ENCODE data around the gene BAIAP2L2. TPM values are rescaled to one million over a fixed set of nuclear protein-coding genes. Genes with fewer than 3 reads are reported as not detected.
A peak's percentile ranks its signal among the peaks of the same experiment; 100 is the strongest.

The BAIAP2L2 gene
- total RNA-seq, 2 donors from 2014 or later, result 0.66 to 4.4 TPM

DNA sequence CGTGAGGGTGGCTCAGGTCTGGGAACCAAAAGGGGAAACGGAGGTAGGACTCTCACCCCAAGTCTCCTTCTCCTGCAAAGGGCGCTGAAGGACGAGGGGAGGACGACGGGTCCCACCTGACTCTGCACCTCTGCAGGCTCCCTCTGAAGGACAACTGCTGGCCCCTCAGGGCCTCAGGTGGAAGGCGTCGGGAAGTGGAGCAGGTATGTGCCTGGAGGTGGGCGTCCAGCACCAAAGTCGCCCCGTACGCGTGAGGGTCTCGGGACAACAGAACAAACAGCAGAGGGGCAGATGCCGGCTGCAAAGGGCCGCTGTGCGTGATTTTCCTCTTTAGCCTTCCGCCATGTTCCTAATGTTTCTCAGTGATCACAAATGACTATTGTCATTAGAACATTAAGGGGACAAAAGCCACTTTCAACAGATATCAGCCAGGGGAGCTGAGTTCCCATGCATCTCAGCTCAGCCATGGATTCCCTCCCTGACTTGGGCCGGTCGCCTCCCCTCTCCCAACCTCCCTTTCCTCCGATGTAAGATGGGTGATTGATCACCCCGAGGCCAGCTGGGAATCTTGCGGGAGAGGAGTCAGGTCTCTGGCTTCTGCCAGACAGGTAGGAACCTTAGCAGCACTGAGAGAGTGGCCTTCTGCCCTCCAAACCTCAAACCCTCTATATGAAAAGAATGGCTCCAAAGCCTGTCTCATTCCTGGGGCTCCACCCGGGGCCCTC, 27.3 kb downstream of the BAIAP2L2 start:
- no peaks in the 10 kb centered on the region for H3K36me3 ChIP-seq (replicated peaks in 1 of 2; ENCODE audit: insufficient read depth in 1 of 2, low read depth in 2 of 2)
- 62 to 70% methylated on average over 24 of the region's 24 CpGs for WGBS, 2 donors
- TF ChIP-seq POLR2A (IDR thresholded peaks at IDR 0.05), result no peak
- TF ChIP-seq, protein P1, sequence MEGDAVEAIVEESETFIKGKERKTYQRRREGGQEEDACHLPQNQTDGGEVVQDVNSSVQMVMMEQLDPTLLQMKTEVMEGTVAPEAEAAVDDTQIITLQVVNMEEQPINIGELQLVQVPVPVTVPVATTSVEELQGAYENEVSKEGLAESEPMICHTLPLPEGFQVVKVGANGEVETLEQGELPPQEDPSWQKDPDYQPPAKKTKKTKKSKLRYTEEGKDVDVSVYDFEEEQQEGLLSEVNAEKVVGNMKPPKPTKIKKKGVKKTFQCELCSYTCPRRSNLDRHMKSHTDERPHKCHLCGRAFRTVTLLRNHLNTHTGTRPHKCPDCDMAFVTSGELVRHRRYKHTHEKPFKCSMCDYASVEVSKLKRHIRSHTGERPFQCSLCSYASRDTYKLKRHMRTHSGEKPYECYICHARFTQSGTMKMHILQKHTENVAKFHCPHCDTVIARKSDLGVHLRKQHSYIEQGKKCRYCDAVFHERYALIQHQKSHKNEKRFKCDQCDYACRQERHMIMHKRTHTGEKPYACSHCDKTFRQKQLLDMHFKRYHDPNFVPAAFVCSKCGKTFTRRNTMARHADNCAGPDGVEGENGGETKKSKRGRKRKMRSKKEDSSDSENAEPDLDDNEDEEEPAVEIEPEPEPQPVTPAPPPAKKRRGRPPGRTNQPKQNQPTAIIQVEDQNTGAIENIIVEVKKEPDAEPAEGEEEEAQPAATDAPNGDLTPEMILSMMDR (IDR thresholded peaks at IDR 0.05), result no peak
- no peak overlapping the region for H3K27ac ChIP-seq
- H3K27me3 ChIP-seq, result peaks cover 0 to 14% of the 10 kb centered on the region in 2 donors
- DNase-seq (no peak), ATAC-seq (no peak)
- intact Hi-C loops (cut with DNase I), result no loop called here
- no peak overlapping the region for H3K4me3 ChIP-seq
- no peaks in the 10 kb centered on the region for H3K9me3 ChIP-seq
- peaks cover 23% of the 10 kb centered on the region for H3K4me1 ChIP-seq

DNA sequence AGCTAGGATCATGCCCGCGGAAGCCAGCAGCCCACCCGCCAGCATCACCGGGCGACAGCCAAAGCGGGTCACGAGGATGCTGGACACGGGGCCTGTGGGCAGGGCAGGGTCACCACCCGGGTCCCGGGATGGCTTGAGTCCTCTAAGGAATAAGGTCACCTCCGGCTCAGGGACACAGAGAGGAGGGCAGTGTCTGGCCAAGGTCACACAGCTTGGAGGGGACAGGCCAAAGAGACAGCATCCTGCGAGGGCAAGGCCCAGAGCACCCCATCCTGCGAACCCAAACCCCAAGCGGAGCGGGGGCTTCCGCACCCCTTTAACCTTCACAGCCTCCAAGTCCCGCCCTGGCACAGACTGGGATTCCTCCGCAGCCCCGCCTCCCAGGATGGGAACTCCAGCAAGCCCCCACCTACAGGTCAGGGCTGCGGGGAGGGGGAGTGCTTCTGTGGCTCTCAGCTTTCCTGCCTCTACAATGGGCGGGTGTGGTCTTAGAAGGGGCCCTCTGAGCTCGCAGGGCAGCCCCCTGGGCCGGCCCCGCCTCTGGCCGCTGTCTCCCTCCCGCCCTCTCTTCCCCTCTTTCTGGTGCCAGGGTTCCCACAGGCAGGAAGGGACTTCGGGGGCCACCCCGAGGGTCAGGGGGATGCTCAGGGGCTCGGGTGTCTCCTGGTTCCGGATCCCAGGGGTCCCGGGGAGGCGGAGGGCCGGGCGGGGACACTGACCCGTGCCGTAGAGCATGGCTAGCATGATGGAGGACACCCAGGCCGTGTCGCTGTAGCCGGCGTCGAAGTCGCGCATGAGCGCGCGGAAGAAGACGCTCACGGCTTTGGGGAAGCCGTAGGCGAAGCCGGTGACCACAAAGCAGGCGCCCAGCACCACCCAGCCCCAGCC, 28.3 kb downstream of the BAIAP2L2 start:
- Histone ChIP-seq H3K27ac (no peak overlapping the region), H3K36me3 (replicated peaks in 1 of 2; ENCODE audit: insufficient read depth in 1 of 2, low read depth in 2 of 2) (no peaks in the 10 kb centered on the region), H3K4me3 (no peak overlapping the region), H3K4me1 (peaks cover 23% of the 10 kb centered on the region), H3K9me3 (no peaks in the 10 kb centered on the region), H3K27me3 (peaks cover 0 to 14% of the 10 kb centered on the region in 2 donors)
- WGBS, 2 donors, result 17 to 32% methylated on average over 10 to 50 of the region's 52 CpGs
- DNase-seq (no peak), ATAC-seq (no peak)
- no peak for TF ChIP-seq POLR2A (IDR thresholded peaks at IDR 0.05)
- TF ChIP-seq, protein P1 (IDR thresholded peaks at IDR 0.05), result no peak
- intact Hi-C loops (cut with DNase I), result no loop called here

DNA sequence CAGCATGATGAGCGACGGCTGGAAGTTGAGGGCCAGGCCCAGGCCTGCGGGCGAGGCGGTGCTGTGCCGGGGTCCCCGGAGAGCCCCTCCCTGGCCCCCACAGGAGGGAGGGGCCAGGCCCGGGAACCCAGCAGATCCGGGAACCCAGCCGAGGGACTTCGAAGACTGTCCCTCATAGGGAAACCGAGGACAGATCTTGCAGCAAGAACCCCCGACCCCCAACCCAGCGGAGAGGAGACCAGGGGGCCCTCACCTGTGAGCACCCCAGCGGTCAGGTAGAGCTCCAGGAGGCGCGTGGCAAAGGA, 28.9 kb downstream of the BAIAP2L2 start:
- H3K27ac ChIP-seq, result no peak overlapping the region
- ATAC-seq, result no peak

DNA sequence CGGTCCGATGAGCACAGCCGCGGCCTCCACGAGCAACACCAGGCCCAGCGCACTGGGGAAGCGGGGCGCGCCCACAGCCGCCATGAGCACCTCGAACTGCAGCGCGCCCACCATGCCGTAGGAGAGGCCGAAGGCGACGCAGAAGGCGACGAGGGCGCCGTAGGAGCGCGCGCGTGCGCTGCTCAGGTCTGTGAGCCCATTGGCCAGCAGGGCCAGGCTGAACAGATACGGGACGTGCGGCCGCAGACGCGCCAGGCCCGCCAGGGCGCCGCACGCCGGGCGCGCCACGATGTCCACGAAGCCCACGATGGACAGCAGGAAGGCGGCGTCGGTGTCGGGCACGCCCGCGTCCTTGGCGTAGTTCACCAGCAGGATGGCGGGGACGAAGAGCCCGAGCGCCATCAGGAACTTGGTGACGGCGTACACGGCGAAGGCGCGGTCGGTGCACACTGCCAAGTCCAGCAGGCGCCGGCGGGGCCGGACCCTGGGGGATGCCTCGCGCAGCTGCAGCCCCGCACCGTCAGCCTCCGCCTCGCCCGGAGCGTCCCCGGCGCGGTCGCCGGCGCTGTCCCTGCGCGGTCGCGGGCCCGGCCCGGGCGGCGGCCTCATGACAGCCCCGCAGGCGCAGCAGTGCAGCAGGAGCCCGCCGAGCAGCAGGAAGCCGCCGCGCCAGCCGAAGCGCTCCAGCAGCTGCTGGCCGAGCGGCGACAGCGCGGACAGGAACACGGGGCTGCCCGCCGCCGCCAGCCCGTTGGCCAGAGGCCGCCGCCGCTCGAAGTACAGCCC, 29.4 kb downstream of the BAIAP2L2 start:
- Histone ChIP-seq H3K36me3 (replicated peaks in 1 of 2; ENCODE audit: insufficient read depth in 1 of 2, low read depth in 2 of 2) (no peaks in the 10 kb centered on the region), H3K9me3 (no peaks in the 10 kb centered on the region), H3K4me3 (no peak overlapping the region), H3K4me1 (peaks cover 23% of the 10 kb centered on the region), H3K27ac (no peak overlapping the region), H3K27me3 (peaks cover 0 to 14% of the 10 kb centered on the region in 2 donors)
- TF ChIP-seq POLR2A (IDR thresholded peaks at IDR 0.05), result no peak
- TF ChIP-seq, protein P1 (IDR thresholded peaks at IDR 0.05), result no peak
- intact Hi-C loops (cut with DNase I), result no loop called here
- WGBS, 2 donors, result 5% methylated on average over 79 of the region's 110 CpGs; no CpG with 5 or more reads in 1 of the 2 donors
- ATAC-seq (peak; percentile 55), DNase-seq (peak in 3 of 4 donors; percentile 31 to 54 (median 46))

More for the DNA sequence above, 28.9 kb downstream of the BAIAP2L2 start:
- peaks cover 0 to 14% of the 10 kb centered on the region in 2 donors for H3K27me3 ChIP-seq
- H3K4me3 ChIP-seq, result no peak overlapping the region
- peaks cover 23% of the 10 kb centered on the region for H3K4me1 ChIP-seq
- H3K36me3 ChIP-seq (replicated peaks in 1 of 2; ENCODE audit: insufficient read depth in 1 of 2, low read depth in 2 of 2), result no peaks in the 10 kb centered on the region
- 10% methylated on average over 14 of the region's 17 CpGs; no CpG with 5 or more reads in 1 of the 2 donors for WGBS, 2 donors
- no peak for DNase-seq
- no peak for TF ChIP-seq POLR2A (IDR thresholded peaks at IDR 0.05)
- TF ChIP-seq, protein P1 (IDR thresholded peaks at IDR 0.05), result no peak
- intact Hi-C loops (cut with DNase I), result no loop called here
- H3K9me3 ChIP-seq, result no peaks in the 10 kb centered on the region

Measured in body of pancreas (tissue), 4 donors.